T-helper 2 cell (primary cell): ENCODE results near the gene TMEM231.
"Not testable (repeated sequence)": the region's sequence is repeated elsewhere in the genome, so short reads cannot be mapped to it uniquely, and the experiment has no call there.

ENCODE experiments used
- DNase-seq, 5 experiments: peaks; one replicate each; pipeline versions ENCODE4 v3.0.0 to v3.0.0-alpha.2; 2012 to 2022

TMEM231 gene

GRCh38 chr16:75529056-75529905 is 26.8 kb downstream of the TMEM231 start:
- no peak for DNase-seq

GRCh38 chr16:75527825-75528299 is 28.2 kb downstream of the TMEM231 start:
- DNase-seq = no peak

GRCh38 chr16:75526032-75526790 is 29.8 kb downstream of the TMEM231 start:
- DNase-seq = no peak

GRCh38 chr16:75519175-75519574 is 36.9 kb downstream of the TMEM231 start:
- DNase-seq = no peak

- DNase-seq = peak in 2 of 5 experiments; percentile 4 to 44
Observed at GRCh38 chr16:75516189-75516966, 39.7 kb downstream of the TMEM231 start.

GRCh38 chr16:75514296-75514695 is 41.8 kb downstream of the TMEM231 start:
- no peak for DNase-seq

GRCh38 chr16:75506574-75506973 is 49.5 kb downstream of the TMEM231 start:
- DNase-seq = no peak

- no peak for DNase-seq
Observed at GRCh38 chr16:75506107-75506506, 49.9 kb downstream of the TMEM231 start.

- no peak for DNase-seq
Observed at GRCh38 chr16:75503801-75504200, 52.3 kb downstream of the TMEM231 start.

- DNase-seq = no peak
Observed at GRCh38 chr16:75502916-75503605, 53.0 kb downstream of the TMEM231 start.

- DNase-seq = not testable (repeated sequence)
Observed at GRCh38 chr16:75501820-75502219, 54.2 kb downstream of the TMEM231 start.

- DNase-seq = no peak
Observed at GRCh38 chr16:75501359-75501758, 54.7 kb downstream of the TMEM231 start.

- DNase-seq = not testable (repeated sequence)
Observed at GRCh38 chr16:75498605-75499322, 57.3 kb downstream of the TMEM231 start.

GRCh38 chr16:75497558-75497957 is 58.5 kb downstream of the TMEM231 start:
- no peak for DNase-seq

- peak in 1 of 5 experiments; percentile 22 for DNase-seq
Observed at GRCh38 chr16:75495076-75495674, 60.9 kb downstream of the TMEM231 start, which contains the start of gene CHST6. TSS of gene CHST6 (minus strand) at chr16:75495441. CDS start at chr16:75479828, 15,613 bp downstream.

- no peak for DNase-seq
Observed at GRCh38 chr16:75494661-75495075, 61.4 kb downstream of the TMEM231 start.

GRCh38 chr16:75494184-75494583 is 61.9 kb downstream of the TMEM231 start:
- DNase-seq = no peak

- no peak for DNase-seq
Observed at GRCh38 chr16:75491876-75492275, 64.2 kb downstream of the TMEM231 start.

- DNase-seq = no peak
Observed at GRCh38 chr16:75488322-75488721, 67.7 kb downstream of the TMEM231 start.
